HUES48 (cell line): ENCODE measurements around the gene SETDB2.

Source experiments
- H3K27ac ChIP-seq: one replicate; pipeline ENCODE4 v1.7.0; 2013; ENCODE audit warnings: low read depth, low read length, inconsistent platforms
- H3K27me3 ChIP-seq: 2 replicates; pipeline ENCODE4 v1.6.1; 2013; ENCODE audit warnings: mild to moderate bottlenecking, low read length; ENCODE audit not compliant: control insufficient read depth, insufficient read depth
- H3K36me3 ChIP-seq: 2 replicates; pipeline ENCODE4 v1.6.1; 2013; ENCODE audit warnings: low read length; ENCODE audit not compliant: control insufficient read depth, insufficient read depth
- H3K4me1 ChIP-seq: 2 replicates; pipeline ENCODE4 v1.6.1; 2013; ENCODE audit warnings: mild to moderate bottlenecking, low read length; ENCODE audit not compliant: control insufficient read depth, insufficient read depth
- H3K4me3 ChIP-seq: 2 replicates; pipeline ENCODE4 v1.5.1; 2013; ENCODE audit warnings: mild to moderate bottlenecking, low read depth, low read length
- H3K9ac ChIP-seq: 2 replicates; pipeline ENCODE4 v1.6.1; 2013; ENCODE audit warnings: mild to moderate bottlenecking, low read depth, low read length, moderate library complexity
- H3K9me3 ChIP-seq: 2 replicates; pipeline ENCODE4 v1.6.1; 2013; ENCODE audit warnings: low read length; ENCODE audit not compliant: control insufficient read depth, insufficient read depth

The SETDB2 gene

GRCh38 chr13:49435992-49436391 lies 8.1 kb upstream of the SETDB2 start:
- no peaks in the 10 kb centered on the region for H3K27me3 ChIP-seq
- H3K9ac ChIP-seq: no peak overlapping the region
- H3K4me1 ChIP-seq: no peaks in the 10 kb centered on the region
- H3K27ac ChIP-seq: no peak overlapping the region
- no peaks in the 10 kb centered on the region for H3K9me3 ChIP-seq
- H3K36me3 ChIP-seq: no peaks in the 10 kb centered on the region
- no peak overlapping the region for H3K4me3 ChIP-seq

GRCh38 chr13:49436890-49437289 lies 7.2 kb upstream of the SETDB2 start:
- H3K9me3 ChIP-seq: no peaks in the 10 kb centered on the region
- H3K9ac ChIP-seq: no peak overlapping the region
- no peaks in the 10 kb centered on the region for H3K4me1 ChIP-seq
- no peak overlapping the region for H3K4me3 ChIP-seq
- no peak overlapping the region for H3K27ac ChIP-seq
- H3K27me3 ChIP-seq: no peaks in the 10 kb centered on the region
- H3K36me3 ChIP-seq: no peaks in the 10 kb centered on the region

GRCh38 chr13:49437705-49438104 lies 6.4 kb upstream of the SETDB2 start:
- H3K36me3 ChIP-seq: no peaks in the 10 kb centered on the region
- H3K4me1 ChIP-seq: no peaks in the 10 kb centered on the region; the same call in 1 of the 2 replicates
- H3K27ac ChIP-seq: no peak overlapping the region
- no peaks in the 10 kb centered on the region for H3K27me3 ChIP-seq
- H3K9ac ChIP-seq: no peak overlapping the region
- no peak overlapping the region for H3K4me3 ChIP-seq
- H3K9me3 ChIP-seq: no peaks in the 10 kb centered on the region

- Histone ChIP-seq H3K4me1 (no peaks in the 10 kb centered on the region; the same call in 1 of the 2 replicates), H3K9me3 (no peaks in the 10 kb centered on the region), H3K27me3 (no peaks in the 10 kb centered on the region), H3K9ac (no peak overlapping the region), H3K4me3 (no peak overlapping the region), H3K36me3 (no peaks in the 10 kb centered on the region), H3K27ac (no peak overlapping the region)
Measured at GRCh38 chr13:49439609-49440008, 4.5 kb upstream of the SETDB2 start.

GRCh38 chr13:49441312-49441711 lies 2.8 kb upstream of the SETDB2 start:
- no peaks in the 10 kb centered on the region; the same call in 1 of the 2 replicates for H3K4me1 ChIP-seq
- H3K9ac ChIP-seq: no peak overlapping the region
- no peak overlapping the region for H3K27ac ChIP-seq
- H3K9me3 ChIP-seq: no peaks in the 10 kb centered on the region
- no peak overlapping the region for H3K4me3 ChIP-seq
- H3K36me3 ChIP-seq: no peaks in the 10 kb centered on the region
- H3K27me3 ChIP-seq: no peaks in the 10 kb centered on the region

GRCh38 chr13:49441846-49442245 lies 2.2 kb upstream of the SETDB2 start:
- Histone ChIP-seq H3K36me3 (no peaks in the 10 kb centered on the region), H3K27ac (no peak overlapping the region), H3K9me3 (no peaks in the 10 kb centered on the region), H3K4me3 (no peak overlapping the region), H3K27me3 (no peaks in the 10 kb centered on the region), H3K9ac (no peak overlapping the region), H3K4me1 (no peaks in the 10 kb centered on the region; the same call in 1 of the 2 replicates)

- Histone ChIP-seq H3K4me3 (peak overlapping the region; percentile 83), H3K9ac (peak overlapping the region; percentile 94), H3K4me1 (no peaks in the 10 kb centered on the region; the same call in 1 of the 2 replicates), H3K27ac (peak overlapping the region; percentile 87), H3K27me3 (no peaks in the 10 kb centered on the region), H3K36me3 (no peaks in the 10 kb centered on the region), H3K9me3 (no peaks in the 10 kb centered on the region)
Measured at GRCh38 chr13:49443357-49443703, 744 bp upstream of the SETDB2 start.

- Histone ChIP-seq H3K9me3 (no peaks in the 10 kb centered on the region), H3K4me3 (peak overlapping the region; percentile 83), H3K36me3 (no peaks in the 10 kb centered on the region), H3K9ac (peak overlapping the region; percentile 35), H3K27ac (peak overlapping the region; percentile 88), H3K4me1 (no peaks in the 10 kb centered on the region; the same call in 1 of the 2 replicates), H3K27me3 (no peaks in the 10 kb centered on the region)
Measured at GRCh38 chr13:49444524-49445395, 686 bp downstream of the SETDB2 start.

GRCh38 chr13:49446473-49446872 lies 2.4 kb downstream of the SETDB2 start:
- Histone ChIP-seq H3K4me3 (no peak overlapping the region), H3K27ac (no peak overlapping the region), H3K27me3 (no peaks in the 10 kb centered on the region), H3K9me3 (no peaks in the 10 kb centered on the region), H3K36me3 (no peaks in the 10 kb centered on the region), H3K4me1 (no peaks in the 10 kb centered on the region; the same call in 1 of the 2 replicates), H3K9ac (no peak overlapping the region)

- Histone ChIP-seq H3K27ac (no peak overlapping the region), H3K4me3 (no peak overlapping the region), H3K36me3 (no peaks in the 10 kb centered on the region), H3K27me3 (no peaks in the 10 kb centered on the region), H3K4me1 (no peaks in the 10 kb centered on the region), H3K9ac (no peak overlapping the region), H3K9me3 (no peaks in the 10 kb centered on the region)
Measured at GRCh38 chr13:49448753-49449152, 4.7 kb downstream of the SETDB2 start.

GRCh38 chr13:49450105-49450819 lies 6.2 kb downstream of the SETDB2 start:
- H3K4me1 ChIP-seq: no peaks in the 10 kb centered on the region
- no peak overlapping the region for H3K4me3 ChIP-seq
- no peak overlapping the region for H3K9ac ChIP-seq
- H3K27ac ChIP-seq: no peak overlapping the region
- no peaks in the 10 kb centered on the region for H3K36me3 ChIP-seq
- no peaks in the 10 kb centered on the region for H3K9me3 ChIP-seq
- H3K27me3 ChIP-seq: no peaks in the 10 kb centered on the region
